ENCODE measurements around the gene THSD4. TPM values are rescaled to one million over a fixed set of nuclear protein-coding genes. Genes with fewer than 3 reads are reported as not detected.

THSD4 gene
- total RNA-seq, 1 experiment from 2014 or later, result 36.3 TPM

- no TSS peak for BruUV-seq (replicated peaks)
- Mint-ChIP-seq H3K4me3 (ENCODE audit: unreplicated experiment) (no peak overlapping the region), H3K9me3 (ENCODE audit: unreplicated experiment) (no peaks in the 10 kb centered on the region), H3K27me3 (ENCODE audit: insufficient read depth, unreplicated experiment) (no peaks in the 10 kb centered on the region), H3K4me1 (ENCODE audit: insufficient read depth, unreplicated experiment) (peaks cover 19% of the 10 kb centered on the region), H3K27ac (ENCODE audit: low read depth, unreplicated experiment) (no peak overlapping the region), H3K36me3 (ENCODE audit: insufficient read depth, unreplicated experiment) (no peaks in the 10 kb centered on the region)
- ChIA-PET CTCF (interaction anchor here (0.6 to 3.9 kb wide), 32 partner anchors 9 to 1551 kb away, joined by 3 to 73 read pairs (median 3); no protein-coding TSS in a partner anchor), POLR2A (interaction anchor here (0.6 to 2.1 kb wide), 10 partner anchors 21 to 200 kb away, joined by 3 to 4 read pairs (median 3); no protein-coding TSS in a partner anchor)
- intact Hi-C loops (cut with micrococcal nuclease), result loop anchor here (1.0 to 2.0 kb wide), 3 partner anchors 76 to 157 kb away; no protein-coding TSS in a partner anchor
- DNase-seq (ENCODE audit: unreplicated experiment), result peak; percentile 23
- TF ChIP-seq CTCF (IDR thresholded peaks at IDR 0.05; ENCODE audit: unreplicated experiment), result peak; percentile 44
Observed at GRCh38 chr15:71575474-71576045, 460.3 kb downstream of the THSD4 start.

DNA sequence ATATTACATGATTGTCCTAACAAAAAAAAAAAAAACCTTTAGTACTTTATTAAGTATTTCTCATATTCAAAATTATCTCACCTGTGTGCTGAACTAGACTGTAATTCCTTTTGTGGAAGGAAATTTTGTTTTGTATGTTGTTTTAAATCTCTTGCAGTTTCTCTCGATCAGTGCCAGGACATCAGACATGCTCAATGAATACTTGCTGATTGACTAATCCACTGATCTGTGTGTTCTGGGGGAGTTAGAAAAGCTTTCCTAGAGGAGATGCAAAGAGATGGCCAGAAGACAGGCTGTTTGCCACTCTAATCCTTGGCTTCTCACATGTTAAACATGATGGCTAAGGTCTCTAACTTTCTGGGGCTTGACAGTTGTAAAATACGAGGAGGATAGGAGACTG, 461.8 kb downstream of the THSD4 start:
- CTCF ChIA-PET, result interaction anchor here (0.6 to 3.9 kb wide), 9 partner anchors 16 to 153 kb away, joined by 3 to 73 read pairs (median 6); no protein-coding TSS in a partner anchor

GRCh38 chr15:71581398-71581930, 466.2 kb downstream of the THSD4 start:
- no TSS peak for BruUV-seq (replicated peaks)
- CTCF ChIA-PET, result no interaction called here
- Mint-ChIP-seq H3K36me3 (ENCODE audit: insufficient read depth, unreplicated experiment) (no peaks in the 10 kb centered on the region), H3K4me1 (ENCODE audit: insufficient read depth, unreplicated experiment) (peaks cover 7% of the 10 kb centered on the region), H3K9me3 (ENCODE audit: unreplicated experiment) (peaks cover 15% of the 10 kb centered on the region), H3K27ac (ENCODE audit: low read depth, unreplicated experiment) (no peak overlapping the region), H3K4me3 (ENCODE audit: unreplicated experiment) (no peak overlapping the region), H3K27me3 (ENCODE audit: insufficient read depth, unreplicated experiment) (no peaks in the 10 kb centered on the region)
- DNase-seq (ENCODE audit: unreplicated experiment), result no peak
- no peak for TF ChIP-seq CTCF (IDR thresholded peaks at IDR 0.05; ENCODE audit: unreplicated experiment)
- POLR2A ChIA-PET, result no interaction called here
- intact Hi-C loops (cut with micrococcal nuclease), result no loop called here

More for the DNA sequence above, 461.8 kb downstream of the THSD4 start:
- Mint-ChIP-seq H3K27me3 (ENCODE audit: insufficient read depth, unreplicated experiment) (no peaks in the 10 kb centered on the region), H3K9me3 (ENCODE audit: unreplicated experiment) (no peaks in the 10 kb centered on the region), H3K27ac (ENCODE audit: low read depth, unreplicated experiment) (no peak overlapping the region), H3K4me3 (ENCODE audit: unreplicated experiment) (no peak overlapping the region), H3K4me1 (ENCODE audit: insufficient read depth, unreplicated experiment) (peaks cover 18% of the 10 kb centered on the region), H3K36me3 (ENCODE audit: insufficient read depth, unreplicated experiment) (no peaks in the 10 kb centered on the region)
- BruUV-seq (replicated peaks), result no TSS peak
- POLR2A ChIA-PET, result interaction anchor here (0.7 to 2.1 kb wide), 3 partner anchors 44 to 456 kb away, joined by 3 to 4 read pairs (median 3); no protein-coding TSS in a partner anchor
- no peak for TF ChIP-seq CTCF (IDR thresholded peaks at IDR 0.05; ENCODE audit: unreplicated experiment)
- DNase-seq (ENCODE audit: unreplicated experiment), result no peak
- intact Hi-C loops (cut with micrococcal nuclease), result no loop called here

- no peak overlapping the region for H3K27ac Mint-ChIP-seq (ENCODE audit: low read depth, unreplicated experiment)
- peaks cover 15% of the 10 kb centered on the region for H3K9me3 Mint-ChIP-seq (ENCODE audit: unreplicated experiment)
- no peak overlapping the region for H3K4me3 Mint-ChIP-seq (ENCODE audit: unreplicated experiment)
- intact Hi-C loops (cut with micrococcal nuclease), result no loop called here
- no peaks in the 10 kb centered on the region for H3K27me3 Mint-ChIP-seq (ENCODE audit: insufficient read depth, unreplicated experiment)
- BruUV-seq (replicated peaks), result no TSS peak
- H3K4me1 Mint-ChIP-seq (ENCODE audit: insufficient read depth, unreplicated experiment), result peaks cover 8% of the 10 kb centered on the region
- no peak for DNase-seq (ENCODE audit: unreplicated experiment)
- POLR2A ChIA-PET, result interaction anchor here (0.6 to 1.5 kb wide), 3 partner anchors 10 to 213 kb away, joined by 3 to 6 read pairs (median 5); no protein-coding TSS in a partner anchor
- TF ChIP-seq CTCF (IDR thresholded peaks at IDR 0.05; ENCODE audit: unreplicated experiment), result no peak
- CTCF ChIA-PET, result interaction anchor here (0.7 kb wide), 1 partner anchor 10 kb away, joined by 3 read pairs; no protein-coding TSS in a partner anchor
- H3K36me3 Mint-ChIP-seq (ENCODE audit: insufficient read depth, unreplicated experiment), result no peaks in the 10 kb centered on the region
Observed at GRCh38 chr15:71585159-71585558, 469.9 kb downstream of the THSD4 start.

All from MCF 10A (cell line).